Hematopoietic multipotent progenitor cell treated with erythropoietin and hydrocortisone succinate and interleukin-3 and kit ligand, for 4 days (in vitro differentiated cells): ENCODE measurements around the gene CELF1.
A peak's percentile ranks its signal among the peaks of the same experiment; 100 is the strongest.

Experiments used
- DNase-seq: peaks from one replicate; pipeline ENCODE4 v3.0.0-alpha.2; 2015

Gene CELF1

DNA sequence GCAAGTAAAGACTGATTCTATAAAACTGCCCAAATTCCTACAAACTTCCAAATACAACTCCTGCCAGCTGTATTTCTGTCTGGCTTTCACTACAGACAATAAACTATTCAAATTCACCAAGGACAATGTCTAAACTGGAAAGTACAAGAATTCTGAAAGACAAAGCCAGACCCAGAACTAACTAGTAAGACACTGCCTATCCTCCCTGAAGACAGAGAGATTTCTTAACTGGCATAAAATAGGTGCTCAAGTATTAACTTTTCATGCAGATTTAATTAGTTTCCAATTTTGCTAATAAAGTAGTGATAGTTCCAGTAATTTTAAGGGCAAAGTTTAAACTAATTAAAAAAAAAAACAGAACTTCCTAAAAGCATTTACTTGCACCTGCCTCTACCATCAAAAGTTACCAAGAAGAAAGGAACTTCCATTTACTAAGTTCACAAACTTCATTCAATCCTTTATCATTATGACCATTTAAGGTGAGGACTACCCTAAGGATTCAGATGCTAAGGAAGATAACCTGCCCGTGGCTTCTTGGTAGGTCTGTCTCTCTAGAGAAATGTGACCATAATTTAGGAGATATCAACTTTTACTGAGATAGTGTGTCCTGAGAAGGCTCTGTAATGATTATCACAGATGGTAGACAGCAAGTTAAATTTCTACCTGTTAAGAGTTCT, 45.2 kb downstream of the CELF1 start:
- no peak for DNase-seq

DNA sequence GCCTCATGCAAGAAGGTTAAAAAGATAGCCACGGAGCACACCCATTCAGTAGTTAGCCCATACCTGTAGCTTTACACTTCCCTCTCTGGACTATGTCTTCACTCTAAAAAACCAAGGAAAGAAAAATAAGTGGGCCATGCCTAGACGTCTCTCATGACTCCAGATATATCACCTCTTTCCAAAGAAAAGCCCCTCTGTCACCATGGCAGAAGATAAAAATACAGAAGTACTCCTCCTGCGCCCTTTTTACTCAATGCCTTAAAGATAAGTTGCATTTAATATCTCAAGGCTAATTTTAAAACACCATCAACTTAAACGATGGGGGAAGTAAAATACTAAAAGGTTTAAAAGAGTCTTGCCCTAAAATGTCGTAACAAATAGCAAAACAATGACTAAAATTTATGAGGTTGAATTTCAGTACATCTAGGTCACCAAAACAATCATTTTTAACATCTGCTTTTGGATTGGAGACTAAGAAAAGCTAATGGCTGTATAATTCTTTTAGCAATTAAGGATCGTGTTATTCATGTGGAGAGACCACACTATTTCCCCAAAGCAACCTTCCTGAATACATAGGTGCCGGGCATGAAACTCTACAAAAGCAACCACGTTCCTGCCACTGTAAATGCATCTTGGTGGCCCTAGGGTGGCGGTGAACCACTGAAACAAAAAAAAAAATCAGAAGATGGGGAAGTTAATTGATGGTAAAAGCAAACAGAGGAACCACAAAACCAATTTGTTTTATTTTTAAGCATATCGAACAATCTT, 46.0 kb downstream of the CELF1 start:
- peak; percentile 53 for DNase-seq

DNA sequence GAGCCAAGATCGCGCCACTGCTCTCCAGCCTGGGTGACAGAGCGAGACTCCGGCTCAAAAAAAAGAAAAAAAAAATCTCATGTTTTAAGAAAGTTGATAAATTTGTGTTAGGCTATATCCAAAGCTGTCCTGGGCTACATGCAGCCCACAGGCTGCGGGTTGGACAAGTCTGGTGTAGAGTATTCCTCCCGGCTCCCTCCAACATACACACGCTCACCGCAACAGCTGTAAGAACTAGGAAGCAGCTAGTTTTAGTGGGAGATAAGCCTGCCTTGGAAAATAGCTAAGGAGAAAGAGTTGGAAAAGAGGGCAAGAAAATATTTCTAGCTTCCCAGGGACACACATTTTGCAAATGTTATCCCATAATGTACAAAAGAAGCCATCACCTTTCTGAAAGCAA, 46.6 kb downstream of the CELF1 start:
- no peak for DNase-seq

DNA sequence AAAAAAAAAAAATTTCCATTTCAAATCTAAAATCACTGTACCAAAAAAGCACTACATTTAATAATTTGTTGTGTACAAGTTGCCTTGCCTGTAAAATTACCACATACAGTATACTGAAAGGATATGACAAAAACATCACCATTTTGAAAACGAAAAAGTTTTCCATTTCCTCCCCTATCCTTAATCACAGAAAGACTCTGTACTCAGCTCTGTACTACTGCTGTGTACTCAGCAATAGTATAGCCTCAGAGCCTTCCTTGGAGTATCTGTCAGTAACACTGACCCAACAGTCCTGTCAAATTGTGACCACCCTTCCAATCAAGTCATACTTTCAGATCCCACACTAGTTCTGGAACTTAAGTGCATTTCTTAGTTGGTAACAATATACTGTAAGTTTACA, 48.0 kb downstream of the CELF1 start:
- DNase-seq, result no peak

DNA sequence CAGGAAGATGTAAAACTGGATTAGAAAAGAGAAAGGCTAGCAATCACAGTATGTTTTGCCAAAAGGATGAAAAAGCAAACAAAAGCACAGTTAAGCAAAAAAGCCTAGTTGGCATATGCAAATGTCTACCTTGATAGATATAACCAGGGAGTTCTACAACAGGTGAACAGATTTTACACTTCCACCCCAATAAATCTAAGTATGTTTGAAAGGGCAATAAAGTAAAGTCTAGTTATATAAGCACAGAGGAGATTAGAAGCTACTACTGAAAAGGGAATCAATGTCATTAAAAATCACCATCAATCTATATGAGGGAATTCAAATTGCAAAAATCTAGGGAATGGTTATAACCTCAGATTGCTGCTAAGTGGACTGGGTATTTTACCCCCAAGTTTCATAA, 49.7 kb downstream of the CELF1 start:
- DNase-seq, result no peak

DNA sequence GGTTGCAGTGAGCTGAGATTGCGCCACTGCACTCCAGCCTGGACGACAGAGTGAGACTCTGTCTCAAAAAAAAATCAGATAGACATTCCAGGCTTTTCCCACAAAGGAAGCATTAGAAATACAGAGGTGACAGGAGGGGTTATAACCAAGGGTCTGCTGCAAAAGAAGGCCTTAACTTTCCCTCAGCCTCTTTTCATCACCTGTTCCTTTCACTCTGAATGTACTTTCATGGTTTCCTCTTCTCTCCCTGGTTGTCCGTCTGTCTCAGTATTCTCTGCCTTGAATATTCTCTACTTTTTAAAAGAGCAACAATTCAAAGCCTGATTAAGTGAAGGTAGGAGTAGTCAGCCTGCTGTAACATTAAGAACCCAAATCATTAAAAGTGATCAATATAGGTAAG, 50.2 kb downstream of the CELF1 start:
- no peak for DNase-seq

DNA sequence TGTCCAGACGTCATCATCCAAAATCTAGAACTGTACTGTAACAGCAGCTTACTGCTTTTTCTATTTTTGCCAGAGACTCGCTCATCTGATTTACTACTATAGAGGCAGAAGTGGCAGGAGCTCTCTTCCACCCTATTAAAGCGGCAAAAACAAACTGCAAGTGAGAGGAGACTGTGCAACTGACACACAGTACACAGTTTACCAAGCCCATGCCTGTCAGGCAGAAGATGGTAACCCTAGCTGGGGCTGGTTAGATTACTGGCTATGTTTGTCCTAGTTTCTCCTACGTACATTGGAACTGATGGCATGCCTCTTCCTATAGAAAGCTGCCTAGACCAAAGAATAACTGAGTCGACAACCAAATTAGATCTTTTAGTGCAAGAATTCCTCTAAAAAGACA, 51.8 kb downstream of the CELF1 start:
- DNase-seq, result no peak

DNA sequence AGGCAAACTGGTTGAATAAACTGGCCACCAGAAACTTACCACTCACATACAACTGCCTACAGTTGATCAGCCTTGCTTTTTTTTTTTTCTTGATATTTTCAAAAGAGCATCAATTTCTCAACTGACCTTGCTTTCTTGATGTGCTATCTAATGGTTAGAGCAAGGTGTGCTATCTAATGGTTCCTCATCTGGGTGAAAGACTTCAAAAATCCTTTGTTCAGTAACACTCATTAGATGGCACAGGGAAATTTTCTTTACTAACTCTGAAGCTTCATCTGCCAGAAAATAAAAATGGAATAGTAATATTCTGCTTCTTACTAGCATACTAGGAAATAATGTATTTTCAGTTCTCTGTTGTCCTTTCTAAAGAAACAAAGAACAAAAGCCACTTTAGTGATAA, 52.8 kb downstream of the CELF1 start:
- no peak for DNase-seq

DNA sequence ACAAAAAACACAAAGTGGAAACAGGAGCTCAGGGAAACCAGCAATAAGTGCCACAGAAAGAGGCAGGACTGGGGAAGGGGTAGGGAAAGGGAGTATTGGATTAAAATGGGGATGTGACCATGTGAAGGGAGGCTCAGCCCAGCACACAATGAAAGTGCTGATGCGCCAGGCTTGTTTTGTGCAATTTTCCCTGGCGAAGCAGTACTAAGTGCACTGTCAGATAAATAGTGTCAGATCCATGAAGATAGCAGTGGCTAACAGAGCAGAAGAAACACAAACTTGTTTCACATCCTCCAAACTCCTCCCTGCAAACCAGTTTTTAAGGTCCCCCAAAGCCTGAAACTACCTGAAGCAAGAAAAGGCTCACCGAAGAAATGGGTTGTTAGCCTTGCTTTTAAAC, 53.3 kb downstream of the CELF1 start:
- DNase-seq, result no peak

DNA sequence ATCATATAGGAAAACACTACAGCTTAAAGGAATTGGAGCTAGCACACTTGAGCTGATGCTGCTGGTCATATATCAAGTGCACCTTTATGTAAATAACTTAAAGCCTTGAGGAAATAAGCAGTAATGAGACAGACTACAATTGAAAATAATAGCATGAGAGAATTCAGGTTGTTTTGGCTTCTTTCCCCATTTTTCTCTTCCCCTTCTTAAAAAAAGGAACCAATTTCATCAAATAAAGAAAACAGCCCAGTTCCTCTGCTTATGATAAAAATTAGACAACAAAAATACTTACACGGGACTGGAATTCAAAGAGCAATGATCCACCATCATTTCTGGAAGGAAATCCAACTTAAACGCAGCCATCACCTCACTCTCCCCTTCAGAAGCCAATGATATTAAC, 53.8 kb downstream of the CELF1 start:
- DNase-seq, result no peak

DNA sequence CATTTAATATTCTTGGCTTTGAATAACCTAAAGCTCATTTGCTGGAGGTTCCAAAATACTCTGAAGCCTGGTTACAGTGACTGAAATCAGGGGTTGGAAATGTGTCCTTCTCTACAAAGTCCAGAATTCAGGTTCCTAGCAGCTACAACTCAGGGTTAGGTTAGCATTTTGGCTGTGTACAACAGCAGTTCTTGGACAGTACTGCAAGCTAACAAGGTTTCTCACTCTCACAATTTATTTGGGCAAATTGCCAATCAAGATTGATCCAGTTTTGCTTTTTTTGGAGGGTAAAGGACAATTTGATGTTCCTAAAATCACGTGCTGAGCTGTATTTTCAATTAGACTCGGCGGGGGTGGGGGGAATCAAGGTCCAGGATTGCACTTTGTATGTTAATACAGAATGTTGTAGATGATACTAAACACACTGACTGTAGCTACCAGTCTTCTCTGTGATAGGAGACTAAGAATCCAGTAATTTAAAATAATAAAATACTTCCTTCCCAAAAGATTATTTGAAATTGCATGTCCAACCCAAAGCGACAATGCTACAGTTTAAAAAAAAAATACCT, 54.3 kb downstream of the CELF1 start:
- DNase-seq, result no peak

DNA sequence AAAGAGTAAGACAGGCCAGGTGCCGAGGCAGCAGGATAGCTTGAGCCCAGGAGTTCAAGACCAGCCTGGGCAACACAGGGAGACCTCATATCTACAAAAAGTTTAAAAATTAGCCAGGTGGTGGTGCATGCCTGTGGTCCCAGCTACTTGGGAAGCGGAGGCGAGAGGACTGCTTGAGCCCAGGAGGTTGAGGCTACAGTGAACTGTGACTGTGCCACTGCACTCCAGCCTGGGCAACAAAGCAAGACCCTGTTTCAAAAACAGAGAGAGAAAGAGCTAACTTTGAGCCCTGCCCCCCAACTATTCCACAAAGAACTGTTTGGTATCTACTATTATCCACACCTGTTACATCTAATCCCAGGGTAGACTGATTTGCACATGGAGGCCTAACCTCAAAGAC, 54.8 kb downstream of the CELF1 start:
- DNase-seq, result no peak

DNA sequence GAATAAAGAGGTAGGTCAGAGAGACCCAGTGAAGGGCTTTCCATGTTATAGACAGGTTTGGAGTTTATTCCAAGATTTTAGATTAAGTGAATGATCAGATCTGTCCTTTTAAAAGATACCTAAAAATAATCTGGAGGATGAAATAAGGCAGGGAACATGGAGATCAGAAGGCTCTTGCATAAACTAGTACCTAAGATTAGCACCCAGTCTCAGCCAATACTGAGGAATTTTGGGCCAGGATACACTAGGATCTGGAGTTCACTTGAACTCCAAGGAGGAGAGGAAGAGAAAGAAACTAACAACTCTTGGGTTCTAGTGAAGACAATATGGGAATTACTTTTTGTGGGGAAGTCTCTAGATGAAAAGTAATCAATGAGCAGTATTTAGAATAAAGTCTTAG, 56.1 kb downstream of the CELF1 start:
- DNase-seq, result no peak

DNA sequence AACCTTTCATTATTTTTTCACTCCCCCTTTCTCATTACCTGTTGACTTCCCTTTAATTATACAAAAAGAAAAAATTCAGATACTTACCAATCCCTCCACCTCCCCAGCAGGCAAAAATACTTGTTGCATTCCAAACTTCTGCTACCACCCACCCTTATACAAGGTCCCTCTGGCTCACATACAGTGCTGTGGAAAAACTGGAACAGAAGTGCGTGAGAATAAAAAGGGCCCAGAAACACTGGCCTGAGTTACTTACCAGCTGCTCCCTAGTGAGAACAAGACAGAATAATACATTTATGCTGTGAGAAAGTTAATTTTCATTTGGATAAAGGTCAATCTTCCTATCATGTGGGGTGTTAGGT, 57.1 kb downstream of the CELF1 start:
- DNase-seq, result no peak

DNA sequence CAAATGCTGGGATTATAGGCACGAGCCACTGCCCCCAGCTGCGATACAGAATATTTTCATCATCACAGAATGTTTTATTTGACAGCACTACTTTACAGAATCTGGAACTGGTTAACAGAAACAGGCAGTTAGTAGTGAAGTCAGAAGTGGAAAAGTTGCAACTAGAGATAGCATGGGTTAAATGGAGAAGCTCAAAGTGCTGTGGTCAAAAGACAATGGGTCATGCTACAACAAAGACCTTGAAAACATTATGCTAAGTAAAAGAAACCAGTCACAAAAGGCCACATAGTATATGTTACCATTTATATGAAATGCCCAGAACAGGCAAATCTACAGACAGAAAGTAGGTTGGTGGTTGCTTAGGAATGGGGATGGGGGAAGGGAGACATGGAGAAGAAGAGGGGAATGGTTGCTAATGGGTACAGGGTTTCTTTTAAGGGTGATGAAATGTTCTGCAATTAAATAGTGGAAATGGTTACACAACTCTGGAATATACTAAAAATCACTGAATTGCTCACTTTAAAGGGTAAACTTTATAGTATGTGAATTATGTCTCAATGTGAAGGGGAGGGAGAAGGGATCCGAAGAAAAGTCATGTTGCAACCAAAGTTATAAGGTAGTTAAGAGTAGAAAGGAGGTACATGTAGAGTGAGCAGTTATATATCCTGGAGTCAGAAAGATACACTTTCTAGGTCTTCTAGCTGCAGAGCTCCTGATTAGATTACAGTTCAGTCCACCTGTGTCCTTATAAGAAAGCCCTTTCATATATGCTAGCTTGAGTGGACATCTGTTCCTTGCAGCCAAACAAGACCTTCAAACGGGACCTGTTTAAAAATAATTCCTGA, 57.7 kb downstream of the CELF1 start:
- DNase-seq, result no peak

DNA sequence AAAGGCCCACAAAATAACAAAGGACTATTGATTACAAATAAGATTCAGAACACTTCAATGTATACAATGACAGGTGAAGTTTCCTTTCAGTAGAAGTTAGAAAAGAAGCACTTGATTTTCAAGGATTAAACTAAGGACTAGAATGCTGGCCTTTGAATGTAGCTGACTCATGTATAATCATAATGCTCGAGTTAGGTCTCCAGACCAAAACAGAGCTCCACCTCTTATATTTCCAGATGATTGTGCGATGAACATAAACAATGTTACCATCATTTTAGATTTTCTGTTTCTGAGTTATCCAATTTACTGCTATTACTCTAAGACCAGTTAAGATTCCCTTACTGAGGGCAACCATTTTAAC, 63.6 kb downstream of the CELF1 start:
- DNase-seq, result no peak

DNA sequence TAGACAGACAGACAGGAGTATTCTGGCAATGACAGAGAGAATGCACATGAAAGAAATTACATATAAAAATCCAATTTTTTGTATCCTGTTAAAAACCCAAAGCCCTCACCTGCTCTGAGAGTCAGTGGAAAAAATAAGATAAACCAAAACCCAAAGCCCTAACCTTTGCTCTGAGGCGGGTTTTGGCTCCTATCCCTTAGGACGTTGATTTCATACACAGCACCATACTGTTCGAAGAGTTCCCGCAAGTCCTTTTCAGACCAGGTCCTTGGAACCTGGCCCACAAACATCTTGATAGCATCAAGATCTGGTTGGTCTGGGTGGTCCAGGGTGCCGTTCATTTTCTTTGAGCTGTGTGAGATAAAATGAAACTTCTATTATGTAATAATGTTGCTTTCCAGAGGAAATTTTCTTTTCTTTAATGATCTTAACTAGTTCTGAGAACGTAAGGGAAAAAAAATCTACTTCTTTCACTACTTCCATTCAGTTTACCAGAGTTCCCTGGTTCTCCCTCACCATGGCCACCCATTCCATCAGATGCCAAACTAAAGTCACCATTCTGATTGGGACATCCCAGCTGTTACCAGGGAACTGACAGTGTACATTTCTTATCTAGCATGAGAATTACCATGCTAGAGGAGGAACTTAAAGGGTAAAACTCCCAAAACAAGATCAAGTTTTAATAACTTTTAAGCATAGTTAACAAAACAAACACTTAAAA, 64.1 kb downstream of the CELF1 start:
- DNase-seq, result no peak

DNA sequence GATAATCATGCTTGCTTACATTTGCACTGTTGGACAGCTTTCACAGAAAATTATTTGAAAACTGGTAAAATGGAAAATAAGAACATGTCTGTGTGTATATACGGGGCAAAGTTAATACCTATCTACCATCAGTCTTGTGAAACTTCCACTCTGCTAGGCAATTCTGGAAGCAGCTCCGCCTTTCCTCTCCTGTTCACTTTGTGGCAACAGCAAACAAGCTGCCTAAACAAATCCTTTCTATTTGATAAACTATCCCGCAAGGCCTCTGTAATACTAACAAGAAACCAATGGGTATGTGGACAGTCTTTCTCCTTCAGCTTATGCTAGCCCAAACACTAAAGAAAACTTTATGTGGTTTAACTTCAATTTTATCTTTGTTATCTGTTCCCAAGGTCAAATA, 64.8 kb downstream of the CELF1 start:
- no peak for DNase-seq

DNA sequence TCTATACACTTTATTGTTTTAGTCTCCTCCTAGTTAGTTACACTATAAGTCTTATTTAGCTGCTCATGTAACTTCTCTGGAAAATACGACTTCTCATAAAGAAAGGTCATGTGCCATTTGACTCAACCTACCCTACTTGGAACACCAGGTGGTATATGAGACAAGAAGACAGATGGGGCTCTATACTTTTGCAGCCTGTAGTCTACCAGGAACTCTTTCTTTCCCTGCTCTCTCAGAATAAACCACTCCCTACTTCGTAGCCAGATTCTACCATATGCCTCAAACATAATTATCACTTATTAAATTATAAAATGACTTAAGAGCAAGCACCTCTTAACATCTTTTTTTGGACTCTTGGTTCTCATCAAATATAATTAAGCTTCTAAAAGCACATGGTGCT, 65.5 kb downstream of the CELF1 start:
- DNase-seq, result no peak

DNA sequence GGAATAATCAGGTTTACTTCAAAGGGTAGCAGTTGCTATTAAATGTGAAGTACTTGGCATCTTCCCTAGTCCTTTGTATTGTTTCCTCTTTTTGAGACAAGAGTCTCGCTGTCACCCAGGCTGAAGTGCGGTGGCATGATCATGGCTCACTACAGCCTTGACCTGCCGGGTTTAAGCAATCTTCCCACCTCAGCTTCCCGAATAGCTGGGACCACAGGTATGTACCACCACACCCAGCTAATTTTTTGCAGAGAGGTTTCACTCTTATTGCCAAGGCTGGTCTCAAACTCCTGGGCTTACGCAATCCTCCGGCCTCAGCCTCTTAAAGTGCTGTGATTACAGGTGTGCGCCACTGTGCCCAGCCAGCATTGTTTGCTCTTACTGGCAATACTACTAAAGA, 67.8 kb downstream of the CELF1 start:
- DNase-seq, result no peak

DNA sequence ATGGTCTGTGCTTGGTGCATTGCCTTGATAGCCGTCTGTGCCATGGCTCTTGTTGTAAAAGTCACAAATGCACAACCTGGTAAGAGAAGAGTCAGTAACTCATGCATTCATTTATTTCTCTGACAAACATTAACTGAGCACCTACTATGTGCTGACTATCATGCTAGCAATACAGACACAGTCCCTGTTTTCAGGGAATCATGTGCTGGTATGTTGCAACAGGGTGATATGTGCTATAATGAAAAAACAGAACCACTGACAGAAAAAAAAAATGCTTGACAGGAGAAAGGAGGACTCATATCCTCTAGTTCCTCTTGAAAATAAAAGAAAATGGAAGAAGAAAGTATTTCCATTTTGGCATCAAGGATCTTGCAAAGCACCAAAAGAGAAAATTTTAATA, 69.5 kb downstream of the CELF1 start:
- DNase-seq, result no peak

DNA sequence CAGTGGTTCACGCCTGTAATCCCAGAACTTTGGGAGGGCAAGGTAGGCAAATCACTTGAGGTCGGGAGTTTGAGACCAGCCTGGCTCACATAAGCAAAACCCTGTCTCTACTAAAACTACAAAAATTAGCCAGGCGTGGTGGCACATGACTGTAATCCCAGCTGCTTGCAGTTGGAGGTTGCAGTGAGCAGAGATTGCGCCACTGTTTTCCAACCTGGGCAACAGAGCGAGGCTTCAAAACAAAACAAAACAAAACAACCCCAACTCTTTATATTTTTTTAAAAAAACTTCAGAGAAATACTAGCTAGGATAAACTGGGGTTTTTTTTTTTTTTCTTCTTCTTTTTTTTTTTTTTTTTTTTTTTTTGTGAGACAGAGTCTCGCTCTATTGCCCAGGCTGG, 72.2 kb downstream of the CELF1 start:
- DNase-seq, result no peak

DNA sequence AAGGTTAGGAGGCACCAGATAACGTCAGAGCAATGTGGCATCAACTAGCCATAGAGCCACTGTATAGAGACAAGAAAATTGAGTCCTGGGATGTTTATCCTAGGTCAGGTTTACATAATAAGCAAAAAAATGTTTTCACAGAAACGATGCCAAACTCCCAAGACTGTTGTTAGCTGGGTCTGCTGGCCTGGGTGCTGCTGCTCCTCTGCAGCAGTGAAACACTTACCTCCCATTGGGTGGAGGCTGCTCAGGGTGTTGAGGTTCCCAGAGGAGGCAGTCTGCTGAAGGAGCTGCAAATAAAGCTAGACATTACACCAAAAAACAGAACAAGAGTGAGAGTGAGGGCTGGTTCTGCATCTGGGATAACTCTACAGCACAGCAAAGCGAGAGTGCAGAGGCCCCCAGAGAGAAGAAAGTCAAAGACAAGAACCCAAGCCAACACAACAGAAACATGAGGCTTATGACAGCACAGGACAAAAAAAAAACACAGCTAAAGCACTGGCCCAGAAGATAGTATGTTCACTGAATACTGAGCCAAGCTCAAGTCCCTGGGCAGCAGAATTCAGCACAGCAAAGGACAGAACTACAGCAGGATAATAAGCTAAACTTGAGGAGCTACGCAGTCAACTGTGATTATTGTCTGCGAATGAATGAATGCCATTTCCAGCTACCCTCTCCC, 74.1 kb downstream of the CELF1 start:
- DNase-seq, result no peak
